ENCODE results near the gene TGFA.

The TGFA gene

GRCh38 chr2:70417011-70417410, 136.6 kb downstream of the TGFA start:
- H3K4me3 ChIP-seq (replicated peaks; ENCODE audit: low read depth, low read length): no peak overlapping the region
- TF ChIP-seq CTCF (IDR thresholded peaks at IDR 0.05; ENCODE audit: low read depth, low read length, missing control alignments): no peak
- no peak for DNase-seq (ENCODE audit: extremely low read depth, low read depth)

GRCh38 chr2:70412294-70413070, 141.1 kb downstream of the TGFA start:
- H3K4me3 ChIP-seq (replicated peaks; ENCODE audit: low read depth, low read length): no peak overlapping the region
- no peak for DNase-seq (ENCODE audit: extremely low read depth, low read depth)
- TF ChIP-seq CTCF (IDR thresholded peaks at IDR 0.05; ENCODE audit: low read depth, low read length, missing control alignments): no peak

GRCh38 chr2:70411483-70412125, 142.0 kb downstream of the TGFA start:
- no peak for DNase-seq (ENCODE audit: extremely low read depth, low read depth)
- TF ChIP-seq CTCF (IDR thresholded peaks at IDR 0.05; ENCODE audit: low read depth, low read length, missing control alignments): no peak
- no peak overlapping the region for H3K4me3 ChIP-seq (replicated peaks; ENCODE audit: low read depth, low read length)

- no peak overlapping the region for H3K4me3 ChIP-seq (replicated peaks; ENCODE audit: low read depth, low read length)
- TF ChIP-seq CTCF (IDR thresholded peaks at IDR 0.05; ENCODE audit: low read depth, low read length, missing control alignments): no peak
- DNase-seq (ENCODE audit: extremely low read depth, low read depth): no peak
These were observed 150.2 kb downstream of the TGFA start for GRCh38 chr2:70403267-70404053.

GRCh38 chr2:70400539-70400938, 153.1 kb downstream of the TGFA start:
- no peak for DNase-seq (ENCODE audit: extremely low read depth, low read depth)
- TF ChIP-seq CTCF (IDR thresholded peaks at IDR 0.05; ENCODE audit: low read depth, low read length, missing control alignments): no peak

GRCh38 chr2:70399046-70399445, 154.6 kb downstream of the TGFA start:
- no peak overlapping the region for H3K4me3 ChIP-seq (replicated peaks; ENCODE audit: low read depth, low read length)
- no peak for DNase-seq (ENCODE audit: extremely low read depth, low read depth)
- no peak for TF ChIP-seq CTCF (IDR thresholded peaks at IDR 0.05; ENCODE audit: low read depth, low read length, missing control alignments)

More at GRCh38 chr2:70400539-70400938, 153.1 kb downstream of the TGFA start:
- H3K4me3 ChIP-seq (replicated peaks; ENCODE audit: low read depth, low read length): no peak overlapping the region

Data from HFF-Myc (cell line).